HG03469 (cell line): ENCODE results near the gene CHRNE.

Experiments used
- ATAC-seq: cut with Tn5 transposase; IDR thresholded peaks from one replicate; pipeline ENCODE4 v1.9.1; 2021; ENCODE audit warnings: mild to moderate bottlenecking, moderate library complexity, moderate number of reproducible peaks; ENCODE audit not compliant: unreplicated experiment

Gene CHRNE

GRCh38 chr17:4903051-4903818 lies at the start of gene CHRNE:
Gene CHRNE, minus strand, starts transcription at chr17:4903098. Its CDS starts 35 bp downstream, at chr17:4903063.
- ATAC-seq, result no peak

DNA sequence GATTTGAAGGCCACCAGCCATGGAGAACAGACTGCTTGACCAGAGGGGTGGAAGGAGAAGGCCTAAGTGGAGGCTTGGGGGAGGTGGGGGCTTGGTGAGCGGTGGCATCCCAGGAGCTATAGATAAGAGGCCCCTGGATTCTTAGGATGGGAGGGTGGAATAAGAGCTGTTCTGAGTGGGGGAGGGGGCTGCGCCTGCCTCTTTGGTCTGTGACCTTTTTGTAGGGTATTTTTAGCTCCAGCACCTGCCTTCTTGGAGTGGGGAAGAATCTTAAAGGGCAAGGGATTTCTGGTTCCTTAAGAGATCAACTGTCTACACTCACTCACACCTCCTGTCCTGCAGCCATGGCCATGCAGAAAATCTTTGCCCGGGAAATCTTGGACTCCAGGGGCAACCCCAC lies 48.6 kb upstream of the CHRNE start:
- no peak for ATAC-seq

- no peak for ATAC-seq
Measured at GRCh38 chr17:4950746-4951204, 47.9 kb upstream of the CHRNE start, which contains the start of gene ENO3. Gene ENO3, plus strand, starts transcription at chr17:4951119. Its CDS starts 711 bp downstream, at chr17:4951830.

GRCh38 chr17:4950075-4950745 lies 47.3 kb upstream of the CHRNE start:
- no peak for ATAC-seq

DNA sequence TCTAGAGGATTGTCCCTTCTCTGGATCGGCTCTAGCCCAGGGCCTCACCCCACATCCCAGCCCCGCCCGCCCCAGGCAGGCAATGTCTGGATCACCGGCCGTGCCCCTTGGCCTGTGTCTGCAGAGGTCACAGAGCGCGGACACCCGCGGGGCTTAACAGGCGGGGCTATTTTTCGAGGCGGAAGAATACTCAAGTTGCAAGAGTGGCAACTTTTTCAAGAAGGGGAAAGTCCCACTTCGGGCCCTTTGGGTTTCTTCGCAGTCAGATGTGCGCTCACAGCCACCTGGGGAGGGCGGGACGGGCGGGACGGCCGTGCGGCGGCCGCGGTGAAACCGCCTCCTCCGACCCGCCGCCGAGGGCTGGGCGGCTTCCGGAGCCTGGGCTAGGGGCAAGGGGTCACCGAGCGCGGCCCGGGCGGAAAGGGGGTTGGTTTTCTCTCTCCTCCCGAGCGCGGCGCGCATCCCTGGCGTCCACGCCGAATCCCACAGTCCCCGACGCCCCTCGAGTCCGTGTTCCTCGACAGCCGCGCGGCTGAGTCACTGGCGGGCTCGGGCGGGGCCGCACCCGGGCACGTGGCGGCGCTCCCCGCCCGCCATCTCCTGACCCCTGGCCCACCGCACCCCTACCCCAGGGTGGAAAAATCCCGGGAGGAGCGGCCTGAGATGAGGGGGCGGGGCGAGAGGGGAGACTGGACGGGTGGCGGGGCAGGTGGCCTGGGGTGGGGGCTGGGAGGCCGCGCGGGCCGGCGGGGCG lies 46.6 kb upstream of the CHRNE start:
- ATAC-seq, result no peak

GRCh38 chr17:4948931-4949320 lies 46.0 kb upstream of the CHRNE start:
- no peak for ATAC-seq

DNA sequence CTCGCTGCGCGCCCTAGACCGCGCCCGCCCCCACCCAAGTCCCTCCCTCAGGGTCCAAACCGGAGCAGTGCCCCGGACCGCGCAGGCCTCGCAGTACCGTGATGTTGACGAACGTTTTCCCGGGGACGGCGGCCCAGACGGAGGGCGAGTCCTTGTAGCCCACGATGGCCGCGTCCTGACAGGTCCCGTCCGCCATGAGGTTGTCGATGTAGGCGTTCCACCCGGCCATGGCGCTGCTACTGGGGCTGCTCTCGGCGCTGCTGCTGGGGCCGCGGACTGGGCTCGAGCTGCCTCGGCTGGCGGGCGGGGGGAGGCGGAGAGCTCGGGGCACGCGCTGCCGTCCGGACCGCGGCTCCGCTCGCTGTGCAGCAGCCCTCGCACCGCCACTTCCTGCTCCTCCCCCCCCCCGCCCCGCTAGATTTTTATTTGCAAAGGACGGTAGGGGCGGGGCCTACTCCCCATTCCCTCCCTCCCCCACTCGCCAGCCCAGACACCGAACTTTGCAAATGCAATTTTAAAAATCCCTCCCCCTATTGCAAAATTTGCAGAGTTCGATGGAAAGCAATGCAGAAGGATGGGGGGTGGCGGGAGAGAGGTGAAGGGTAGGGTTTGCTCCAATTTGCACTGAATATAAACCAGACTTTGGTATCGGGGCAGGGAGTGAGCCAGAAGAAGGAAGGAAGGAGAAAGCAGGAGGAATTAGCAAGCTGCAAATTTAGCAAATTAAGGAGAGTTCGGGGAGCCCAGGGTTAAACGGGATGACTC lies 45.5 kb upstream of the CHRNE start, which contains the start of gene PFN1:
TSS of gene PFN1 (minus strand) at position 365 of the 765 bp plus-strand sequence. CDS start at position 229, 136 bp downstream.
- no peak for ATAC-seq

- ATAC-seq, result no peak
Measured at GRCh38 chr17:4947411-4948165, 44.7 kb upstream of the CHRNE start.

DNA sequence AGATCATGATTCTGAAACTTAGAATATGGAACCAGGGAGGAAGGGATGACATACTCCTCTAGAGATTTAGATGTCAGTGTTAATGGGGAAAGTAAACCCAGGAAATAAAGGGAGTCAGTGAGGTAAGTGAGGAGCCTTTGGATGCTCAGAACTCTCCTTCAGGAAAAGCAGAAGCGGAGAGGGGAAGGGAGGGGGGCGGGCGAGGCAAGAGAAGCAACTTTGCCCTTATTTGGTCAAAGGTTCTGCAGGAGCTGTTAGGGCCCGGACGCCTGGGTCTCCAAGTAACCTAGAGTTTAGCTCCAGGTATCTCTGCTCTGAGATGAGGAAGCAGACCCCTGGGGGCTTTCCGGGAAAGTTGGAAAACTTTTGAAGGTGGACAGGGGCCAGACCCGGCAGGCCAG lies 44.1 kb upstream of the CHRNE start:
- ATAC-seq, result no peak

- no peak for ATAC-seq
Measured at GRCh38 chr17:4946312-4946976, 43.5 kb upstream of the CHRNE start.

- no peak for ATAC-seq
Measured at GRCh38 chr17:4945944-4946280, 43.0 kb upstream of the CHRNE start.

GRCh38 chr17:4945176-4945943 lies 42.5 kb upstream of the CHRNE start:
- no peak for ATAC-seq

DNA sequence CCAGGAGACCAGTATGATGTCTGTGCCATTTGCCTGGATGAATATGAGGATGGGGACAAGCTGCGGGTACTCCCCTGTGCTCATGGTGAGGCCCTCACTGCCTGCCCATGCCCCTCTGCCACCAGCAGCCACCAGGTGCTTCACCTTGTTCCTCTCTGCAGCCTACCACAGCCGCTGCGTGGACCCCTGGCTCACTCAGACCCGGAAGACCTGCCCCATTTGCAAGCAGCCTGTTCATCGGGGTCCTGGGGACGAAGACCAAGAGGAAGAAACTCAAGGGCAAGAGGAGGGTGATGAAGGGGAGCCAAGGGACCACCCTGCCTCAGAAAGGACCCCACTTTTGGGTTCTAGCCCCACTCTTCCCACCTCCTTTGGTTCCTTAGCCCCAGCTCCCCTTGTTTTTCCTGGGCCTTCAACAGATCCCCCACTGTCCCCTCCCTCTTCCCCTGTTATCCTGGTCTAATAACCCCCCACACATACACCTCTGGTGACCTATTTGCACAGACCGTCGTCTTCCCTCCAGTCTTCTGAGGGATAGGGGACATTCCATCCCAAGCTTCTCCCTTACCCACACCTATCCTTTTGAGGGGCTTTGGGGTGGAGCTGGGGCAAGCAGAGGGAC lies 41.8 kb upstream of the CHRNE start:
- no peak for ATAC-seq

DNA sequence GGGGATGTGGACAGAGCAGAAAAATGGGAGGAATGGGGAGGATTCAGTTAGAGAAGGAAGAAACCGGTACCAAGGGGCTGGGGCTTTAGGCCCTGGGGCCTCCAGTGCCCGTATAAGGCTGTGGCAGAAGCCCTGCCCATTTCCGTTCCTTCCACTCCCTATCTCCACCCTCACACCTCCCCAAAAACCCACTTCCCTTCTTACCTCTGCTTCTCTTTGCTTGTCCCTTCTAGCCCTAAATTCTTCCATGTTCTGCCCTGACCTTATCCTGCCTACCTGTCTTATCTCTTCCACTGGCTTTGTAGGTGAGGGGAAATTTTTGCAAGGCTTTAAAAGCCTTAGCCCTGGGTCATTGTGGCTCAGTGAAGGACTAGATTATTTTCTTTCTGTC lies 41.3 kb upstream of the CHRNE start:
- ATAC-seq, result no peak

DNA sequence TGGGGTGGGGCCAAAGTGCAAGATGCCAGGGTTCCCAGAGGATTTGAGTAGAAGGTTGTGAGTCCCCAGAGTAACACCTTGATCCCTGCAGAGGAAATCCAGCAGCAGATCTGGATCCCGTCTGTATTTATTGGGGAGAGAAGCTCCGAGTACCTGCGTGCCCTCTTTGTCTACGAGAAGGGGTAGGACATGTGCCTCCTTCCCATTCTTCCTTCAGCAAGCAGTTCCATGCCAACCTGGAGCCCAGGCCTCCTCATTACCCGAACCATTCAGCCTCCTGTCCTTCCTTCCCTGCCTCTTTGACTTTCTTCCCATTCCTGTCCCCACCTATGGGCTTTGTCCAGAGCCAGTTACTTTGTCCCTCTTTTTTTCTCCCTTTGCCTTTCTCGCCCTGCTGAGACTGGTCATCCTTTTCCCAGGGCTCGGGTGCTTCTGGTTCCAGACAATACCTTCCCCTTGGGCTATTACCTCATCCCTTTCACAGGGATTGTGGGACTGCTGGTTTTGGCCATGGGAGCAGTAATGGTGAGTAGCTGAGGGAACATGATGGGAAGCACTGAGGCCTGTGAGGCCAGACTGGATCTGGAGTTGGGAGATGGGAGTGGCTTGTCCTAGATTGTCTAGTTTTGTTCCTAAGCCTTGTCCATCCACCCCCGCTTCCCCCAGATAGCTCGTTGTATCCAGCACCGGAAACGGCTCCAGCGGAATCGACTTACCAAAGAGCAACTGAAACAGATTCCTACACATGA lies 40.0 kb upstream of the CHRNE start:
- no peak for ATAC-seq

- no peak for ATAC-seq
Measured at GRCh38 chr17:4941319-4941610, 38.4 kb upstream of the CHRNE start.

GRCh38 chr17:4940555-4941318 lies 37.8 kb upstream of the CHRNE start:
- ATAC-seq, result no peak
